Left forelimb (tissue), 1 donor: ENCODE results near the gene MINK1.

Experiments used
- DNase-seq: peaks from one replicate; pipeline ENCODE4 v3.0.0-alpha.2; 2018; ENCODE audit warnings: low spot score

Gene MINK1

GRCh38 chr17:4933646-4934045 is 100.5 kb downstream of the MINK1 start:
- no peak for DNase-seq

GRCh38 chr17:4934173-4934979 is 101.2 kb downstream of the MINK1 start:
- DNase-seq: no peak

- DNase-seq: no peak
Observed at GRCh38 chr17:4935650-4936049, 102.5 kb downstream of the MINK1 start.

- no peak for DNase-seq
Observed at GRCh38 chr17:4936436-4936835, 103.3 kb downstream of the MINK1 start.

- DNase-seq: no peak
Observed at GRCh38 chr17:4937553-4937952, 104.4 kb downstream of the MINK1 start.

GRCh38 chr17:4938069-4938491 is 104.9 kb downstream of the MINK1 start:
- DNase-seq: no peak

- DNase-seq: no peak
Observed at GRCh38 chr17:4938688-4939545, 105.8 kb downstream of the MINK1 start.

- DNase-seq: no peak
Observed at GRCh38 chr17:4939546-4939795, 106.3 kb downstream of the MINK1 start.

- DNase-seq: peak; percentile 97
Observed at GRCh38 chr17:4939796-4940554, 106.8 kb downstream of the MINK1 start, which contains the start of the genes RNF167 and SLC25A11. TSS of gene RNF167 (plus strand) at chr17:4940268. CDS start at chr17:4940910, 642 bp downstream. TSS of gene SLC25A11 (minus strand) at chr17:4940046. CDS start at chr17:4939910, 136 bp downstream.

GRCh38 chr17:4940555-4941318 is 107.6 kb downstream of the MINK1 start:
- no peak for DNase-seq

GRCh38 chr17:4941319-4941610 is 108.1 kb downstream of the MINK1 start:
- DNase-seq: no peak

- DNase-seq: no peak
Observed at GRCh38 chr17:4942760-4943508, 109.8 kb downstream of the MINK1 start.

- DNase-seq: no peak
Observed at GRCh38 chr17:4944163-4944553, 111.0 kb downstream of the MINK1 start.

GRCh38 chr17:4944554-4945175 is 111.5 kb downstream of the MINK1 start:
- no peak for DNase-seq

GRCh38 chr17:4945176-4945943 is 112.2 kb downstream of the MINK1 start:
- no peak for DNase-seq

- no peak for DNase-seq
Observed at GRCh38 chr17:4945944-4946280, 112.8 kb downstream of the MINK1 start.

GRCh38 chr17:4946312-4946976 is 113.3 kb downstream of the MINK1 start:
- no peak for DNase-seq

- no peak for DNase-seq
Observed at GRCh38 chr17:4947010-4947410, 113.9 kb downstream of the MINK1 start.
